GM23338 (cell line): ENCODE results near the gene TMEM59. TPM values are rescaled to one million over a fixed set of nuclear protein-coding genes. Genes with fewer than 3 reads are reported as not detected.

Source experiments
- ATAC-seq: fragments of 200-7000 bp; cut with Tn5 transposase; 3 replicates; pipeline ENCODE4 v1.9.1; 2020
- DNase-seq: peaks from one replicate; pipeline ENCODE4 v3.0.0-alpha.2; 2015; ENCODE audit warnings: low spot score
- H2AFZ ChIP-seq: fragments of 200-600 bp; sonication (generic); 2 replicates; pipeline ENCODE4 v1.8.0; 2016; ENCODE audit warnings: antibody characterized with exemption, mild to moderate bottlenecking, moderate library complexity
- H3F3A ChIP-seq: fragments of 200-600 bp; sonication (generic); replicated peaks from 2 replicates; pipeline ENCODE4 v1.8.0; 2017; ENCODE audit warnings: antibody characterized with exemption, mixed run types, low read depth
- H3K27ac ChIP-seq: fragments of 200-600 bp; sonication (generic); 2 replicates; pipeline ENCODE4 v1.6.1; 2016; ENCODE audit warnings: low read depth
- H3K27me3 ChIP-seq: fragments of 200-600 bp; sonication (generic); 2 replicates; pipeline ENCODE4 v1.8.0; 2016; ENCODE audit warnings: mild to moderate bottlenecking, mixed run types, moderate library complexity; ENCODE audit not compliant: insufficient read depth
- H3K36me3 ChIP-seq: fragments of 200-600 bp; sonication (generic); 2 replicates; pipeline ENCODE4 v1.8.0; 2016; ENCODE audit warnings: mild to moderate bottlenecking; ENCODE audit not compliant: insufficient read depth
- H3K4me1 ChIP-seq: fragments of 200-600 bp; sonication (generic); 2 replicates; pipeline ENCODE4 v1.8.0; 2016; ENCODE audit warnings: mild to moderate bottlenecking, moderate library complexity; ENCODE audit not compliant: insufficient read depth
- H3K4me2 ChIP-seq: fragments of 200-600 bp; sonication (generic); 2 replicates; pipeline ENCODE4 v1.7.1; 2017; ENCODE audit warnings: mixed run types
- H3K4me3 ChIP-seq: fragments of 200-600 bp; sonication (generic); 2 replicates; pipeline ENCODE4 v1.6.1; 2016; ENCODE audit warnings: mixed run types
- H3K79me2 ChIP-seq: fragments of 200-600 bp; sonication (generic); replicated peaks from 2 replicates; pipeline ENCODE4 v1.8.0; 2017; ENCODE audit warnings: mild to moderate bottlenecking; ENCODE audit not compliant: insufficient read depth
- H3K9me2 ChIP-seq: fragments of 200-600 bp; sonication (generic); 2 replicates; pipeline ENCODE4 v1.8.0; 2017; ENCODE audit not compliant: insufficient read depth
- H4K20me1 ChIP-seq: fragments of 200-600 bp; sonication (generic); replicated peaks from 2 replicates; pipeline ENCODE4 v1.8.0; 2017; ENCODE audit warnings: mild to moderate bottlenecking; ENCODE audit not compliant: insufficient read depth
- H3K27ac Mint-ChIP-seq: 2 replicates; pipeline ENCODE4 v1.8.0; 2020; ENCODE audit warnings: inconsistent platforms, mild to moderate bottlenecking, moderate library complexity, mixed read lengths
- H3K27me3 Mint-ChIP-seq: 3 replicates; pipeline ENCODE4 v1.8.0; 2022; ENCODE audit warnings: low read depth, mild to moderate bottlenecking, moderate library complexity, mixed read lengths, inconsistent platforms; ENCODE audit not compliant: insufficient read depth, poor library complexity
- H3K36me3 Mint-ChIP-seq: 3 replicates; pipeline ENCODE4 v1.8.0; 2021; ENCODE audit warnings: low read depth, mild to moderate bottlenecking, inconsistent platforms, moderate library complexity, mixed read lengths
- H3K4me1 Mint-ChIP-seq: 3 replicates; pipeline ENCODE4 v1.8.0; 2020; ENCODE audit warnings: mild to moderate bottlenecking, inconsistent platforms, mixed read lengths
- H3K4me3 Mint-ChIP-seq: 3 replicates; pipeline ENCODE4 v1.8.0; 2021; ENCODE audit warnings: moderate library complexity, mild to moderate bottlenecking, inconsistent platforms, mixed read lengths
- H3K9me3 Mint-ChIP-seq: 3 replicates; pipeline ENCODE4 v1.8.0; 2020; ENCODE audit warnings: moderate library complexity, mild to moderate bottlenecking, inconsistent platforms, mixed read lengths
- CREB1 ChIP-seq: fragments of 250-450 bp; sonication (Bioruptor Pico); IDR thresholded peaks from 2 replicates; pipeline ENCODE4 v1.5.0; 2020; ENCODE audit warnings: low read depth, mild to moderate bottlenecking, moderate library complexity
- ETS1 ChIP-seq: IDR thresholded peaks from 2 replicates; pipeline ENCODE4 v1.6.1; 2016; ENCODE audit warnings: antibody characterized with exemption
- JUNB ChIP-seq: IDR thresholded peaks from one replicate; pipeline ENCODE4 v1.6.1; 2016; ENCODE audit warnings: antibody characterized with exemption; ENCODE audit not compliant: unreplicated experiment
- POLR2AphosphoS5 ChIP-seq: IDR thresholded peaks from 2 replicates; pipeline ENCODE4 v1.6.1; 2016; ENCODE audit warnings: antibody characterized with exemption, low read depth
- STAT1 ChIP-seq: IDR thresholded peaks from one replicate; pipeline ENCODE4 v1.6.1; 2016; ENCODE audit warnings: antibody characterized with exemption; ENCODE audit not compliant: unreplicated experiment
- ZNF114 ChIP-seq: fragments of 250-450 bp; sonication (Bioruptor Pico); IDR thresholded peaks from 2 replicates; pipeline ENCODE4 v1.5.0; 2020; ENCODE audit warnings: mild to moderate bottlenecking, moderate library complexity
- ZNF462 ChIP-seq: fragments of 250-450 bp; sonication (Bioruptor Pico); IDR thresholded peaks from 2 replicates; pipeline ENCODE4 v1.5.0; 2020; ENCODE audit warnings: mild to moderate bottlenecking, moderate library complexity
- polyA plus RNA-seq: library from polyadenylated mRNA; unstranded; fragments of >200 nt; fragmentation: Nextera tagmentation; extraction: Ambion mirVana; gene quantifications from 2 replicates; pipeline ENCODE4 v1.2.1, GENCODE V29; 2016
- total RNA-seq: library from RNA; depleted of rRNA; stranded (reverse); fragments of >200 nt; shearing (Covaris generic); gene quantifications from 2 replicates; pipeline ENCODE4 v1.2.3, GENCODE V29; 2014

The TMEM59 gene
- total and polyA plus RNA-seq, 2 experiments from 2014 or later: 81.9 to 132 TPM

GRCh38 chr1:54011316-54012007 is 41.5 kb downstream of the TMEM59 start (continued):
- no peak for TF ChIP-seq ZNF462
- no peak for TF ChIP-seq JUNB
- TF ChIP-seq ETS1: no peak
- no peak for TF ChIP-seq POLR2AphosphoS5
- TF ChIP-seq STAT1: no peak
- TF ChIP-seq ZNF114 (CRISPR knock-in tag): no peak

- Histone ChIP-seq H2AFZ (no peak overlapping the region), H3K27ac (no peak overlapping the region), H3K79me2 (no peaks in the 10 kb centered on the region), H4K20me1 (no peaks in the 10 kb centered on the region), H3F3A (no peaks in the 10 kb centered on the region), H3K27me3 (no peaks in the 10 kb centered on the region), H3K4me3 (no peak overlapping the region), H3K9me2 (no peaks in the 10 kb centered on the region; the same call in 1 of the 2 replicates), H3K4me2 (no peak overlapping the region), H3K36me3 (no peaks in the 10 kb centered on the region), H3K4me1 (no peaks in the 10 kb centered on the region)
- Mint-ChIP-seq H3K36me3 (no peaks in the 10 kb centered on the region), H3K4me3 (no peak overlapping the region), H3K27me3 (peaks cover 7% of the 10 kb centered on the region), H3K27ac (no peak overlapping the region), H3K4me1 (peaks cover 8% of the 10 kb centered on the region; the same call in 2 of the 3 replicates), H3K9me3 (peaks cover 2% of the 10 kb centered on the region; the same call in 2 of the 3 replicates)
- no peak for DNase-seq
- ATAC-seq: no peak
- TF ChIP-seq ZNF462: no peak
- no peak for TF ChIP-seq JUNB
- no peak for TF ChIP-seq POLR2AphosphoS5
- no peak for TF ChIP-seq ZNF114 (CRISPR knock-in tag)
- TF ChIP-seq CREB1 (CRISPR knock-in tag): no peak
Measured at GRCh38 chr1:54010415-54011117, 42.4 kb downstream of the TMEM59 start.
